Measurements from ENCODE around the gene OPCML.

The OPCML gene

DNA sequence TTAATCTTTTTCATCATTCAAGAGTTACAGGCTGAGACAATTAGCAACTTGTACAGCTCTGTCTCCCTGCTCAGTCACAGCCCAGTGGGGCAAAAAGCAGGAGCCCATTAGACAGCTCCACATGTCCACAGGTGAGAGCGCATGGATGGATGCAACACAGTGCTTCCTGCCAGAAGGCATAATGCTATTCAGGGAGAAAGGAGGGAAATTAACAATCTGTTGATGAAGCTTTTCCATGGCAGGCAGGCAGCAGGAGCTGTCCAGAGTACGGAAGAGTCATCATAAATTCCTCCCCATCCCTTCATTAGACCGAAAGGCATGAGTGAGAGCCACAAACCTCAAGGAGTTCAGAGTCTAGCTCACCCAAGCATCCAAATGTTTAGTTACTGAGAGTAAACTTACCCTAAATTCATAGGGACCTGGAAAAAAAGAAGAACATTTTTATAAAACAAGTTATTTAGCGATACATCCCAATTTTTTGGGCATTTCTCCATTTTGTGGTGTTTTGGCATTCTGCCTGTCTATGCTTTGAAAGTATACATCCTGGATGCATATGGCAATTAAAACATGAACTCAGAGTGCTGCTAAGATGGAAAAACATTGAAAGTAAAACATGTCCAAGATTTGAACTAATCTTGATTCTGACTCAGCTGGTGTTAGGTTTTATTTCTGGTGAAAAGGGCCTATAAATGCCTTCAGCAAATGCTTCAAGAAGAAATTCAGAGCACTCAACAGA is 428.1 kb downstream of the OPCML start:
- H3K27ac Mint-ChIP-seq: no peak overlapping the region
- H3K4me1 Mint-ChIP-seq: no peaks in the 10 kb centered on the region
- no peak for ATAC-seq
- no peak for DNase-seq (ENCODE audit: low spot score in 2 of 2)
- no peaks in the 10 kb centered on the region for H3K36me3 Mint-ChIP-seq
- peaks cover 4% of the 10 kb centered on the region for H3K9me3 Mint-ChIP-seq
- H3K4me3 Mint-ChIP-seq: no peak overlapping the region

DNA sequence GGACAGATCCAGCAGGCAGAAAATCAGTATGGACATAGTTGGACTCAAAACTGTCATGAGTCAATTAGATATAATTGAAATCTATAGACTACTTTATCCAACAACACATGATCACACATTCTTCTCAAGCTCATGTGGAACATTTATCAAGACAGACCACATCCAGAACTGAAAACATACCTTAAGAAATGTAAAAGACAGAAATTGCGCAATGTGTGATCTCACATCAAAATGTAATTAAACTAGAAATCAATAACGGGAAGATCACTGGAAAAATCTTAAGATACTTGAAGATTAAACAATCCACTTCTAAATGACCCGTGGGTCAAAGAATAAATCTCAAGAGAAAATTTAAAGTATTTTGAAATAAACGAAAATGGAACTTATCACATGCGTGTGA is 435.3 kb downstream of the OPCML start:
- H3K4me3 Mint-ChIP-seq: no peak overlapping the region
- H3K9me3 Mint-ChIP-seq: peaks cover 13% of the 10 kb centered on the region
- H3K27ac Mint-ChIP-seq: no peak overlapping the region
- H3K4me1 Mint-ChIP-seq: no peaks in the 10 kb centered on the region
- ATAC-seq (no peak), DNase-seq (ENCODE audit: low spot score in 2 of 2) (no peak)
- no peaks in the 10 kb centered on the region for H3K36me3 Mint-ChIP-seq

DNA sequence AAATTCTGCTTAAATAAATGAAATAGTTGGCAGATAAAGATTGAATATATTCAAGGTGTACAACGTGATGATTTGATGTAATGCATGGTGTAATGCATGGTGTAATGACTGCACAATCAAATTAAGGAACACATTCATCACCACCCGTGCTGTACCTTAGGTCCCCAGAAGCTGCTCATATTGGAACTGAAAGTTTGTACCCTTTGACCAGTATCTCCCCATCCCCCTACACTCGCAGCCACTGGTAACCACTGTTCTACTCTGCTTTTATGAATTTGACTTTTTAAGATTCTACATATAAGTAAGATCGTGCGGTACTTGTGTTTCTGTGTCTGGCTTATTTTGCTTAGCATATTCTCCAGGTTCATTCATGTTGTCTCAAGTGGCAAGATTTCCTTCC is 445.8 kb downstream of the OPCML start:
- Mint-ChIP-seq H3K9me3 (peaks cover 5% of the 10 kb centered on the region), H3K4me3 (no peak overlapping the region), H3K27ac (no peak overlapping the region), H3K4me1 (no peaks in the 10 kb centered on the region), H3K36me3 (no peaks in the 10 kb centered on the region)
- ATAC-seq (no peak), DNase-seq (ENCODE audit: low spot score in 2 of 2) (no peak)

DNA sequence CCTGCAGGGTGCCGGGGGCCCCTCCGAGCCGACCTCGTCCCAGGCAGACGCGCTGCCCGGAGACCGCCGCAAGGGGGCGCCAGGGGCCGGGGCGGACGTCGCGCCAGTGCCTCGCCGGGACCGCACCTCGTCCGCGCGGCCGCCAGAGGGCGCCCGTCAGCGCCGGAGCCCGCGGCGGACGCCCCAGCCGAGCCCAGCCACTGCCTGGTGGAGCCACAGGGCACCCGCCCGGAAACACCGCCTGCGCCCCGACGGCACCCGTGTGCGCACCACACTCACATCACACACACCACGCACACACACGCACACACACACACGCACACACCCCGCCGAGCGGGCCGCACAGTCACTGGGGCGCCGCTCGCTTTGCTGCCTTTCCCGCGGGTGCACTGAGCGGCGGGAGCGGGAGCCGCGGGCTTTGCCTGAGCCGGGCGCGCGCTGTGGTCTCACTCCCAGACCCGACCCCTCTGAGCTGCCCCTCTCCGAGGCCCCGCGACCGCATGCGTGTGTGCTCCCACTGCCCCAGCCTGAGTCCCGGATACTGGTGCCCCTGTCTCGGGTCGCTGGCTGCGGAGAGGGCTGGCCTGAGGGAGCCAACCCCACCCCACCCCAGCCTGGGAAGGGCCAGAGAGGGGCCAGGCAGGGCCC is 449.3 kb downstream of the OPCML start:
- no peaks in the 10 kb centered on the region for H3K36me3 Mint-ChIP-seq
- no peak overlapping the region for H3K4me3 Mint-ChIP-seq
- peak; percentile 52 to 77 for DNase-seq (ENCODE audit: low spot score in 2 of 2)
- H3K9me3 Mint-ChIP-seq: peaks cover 3% of the 10 kb centered on the region
- peak; percentile 82 for ATAC-seq
- no peaks in the 10 kb centered on the region for H3K4me1 Mint-ChIP-seq
- H3K27ac Mint-ChIP-seq: no peak overlapping the region

- Mint-ChIP-seq H3K4me1 (no peaks in the 10 kb centered on the region), H3K27ac (no peak overlapping the region), H3K9me3 (peaks cover 3% of the 10 kb centered on the region), H3K36me3 (no peaks in the 10 kb centered on the region), H3K4me3 (no peak overlapping the region)
- ATAC-seq (no peak), DNase-seq (ENCODE audit: low spot score in 2 of 2) (no peak)
Measured at GRCh38 chr11:133082453-133082781, 449.9 kb downstream of the OPCML start.

GRCh38 chr11:133081730-133082452 is 450.4 kb downstream of the OPCML start:
- no peaks in the 10 kb centered on the region for H3K4me1 Mint-ChIP-seq
- no peak overlapping the region for H3K4me3 Mint-ChIP-seq

DNA sequence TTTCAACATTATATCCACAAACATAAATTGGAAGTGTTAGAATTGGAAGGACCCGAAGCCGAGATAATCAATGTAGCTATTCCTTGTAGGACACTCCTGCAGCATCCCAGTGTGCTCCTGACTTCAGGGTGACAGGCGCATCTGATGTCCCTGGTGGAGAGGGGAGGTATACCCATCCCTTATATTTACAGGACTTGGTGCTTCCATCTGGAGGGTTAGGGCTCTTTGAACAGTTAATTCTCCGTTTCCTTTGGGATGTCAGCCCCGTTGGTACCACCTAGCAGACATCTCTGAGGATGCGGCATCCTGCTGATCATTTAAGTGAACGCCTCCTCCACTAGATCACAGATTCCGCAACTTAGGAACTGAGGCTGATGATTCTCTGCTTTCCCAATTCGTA is 451.3 kb downstream of the OPCML start:
- H3K27ac Mint-ChIP-seq: no peak overlapping the region
- no peak overlapping the region for H3K4me3 Mint-ChIP-seq
- H3K9me3 Mint-ChIP-seq: peaks cover 3% of the 10 kb centered on the region
- no peaks in the 10 kb centered on the region for H3K4me1 Mint-ChIP-seq
- H3K36me3 Mint-ChIP-seq: no peaks in the 10 kb centered on the region
- no peak for ATAC-seq
- no peak for DNase-seq (ENCODE audit: low spot score in 2 of 2)

More at GRCh38 chr11:133081730-133082452, 450.4 kb downstream of the OPCML start:
- DNase-seq (ENCODE audit: low spot score in 2 of 2) (no peak), ATAC-seq (no peak)
- Mint-ChIP-seq H3K9me3 (peaks cover 3% of the 10 kb centered on the region), H3K36me3 (no peaks in the 10 kb centered on the region), H3K27ac (no peak overlapping the region)

DNA sequence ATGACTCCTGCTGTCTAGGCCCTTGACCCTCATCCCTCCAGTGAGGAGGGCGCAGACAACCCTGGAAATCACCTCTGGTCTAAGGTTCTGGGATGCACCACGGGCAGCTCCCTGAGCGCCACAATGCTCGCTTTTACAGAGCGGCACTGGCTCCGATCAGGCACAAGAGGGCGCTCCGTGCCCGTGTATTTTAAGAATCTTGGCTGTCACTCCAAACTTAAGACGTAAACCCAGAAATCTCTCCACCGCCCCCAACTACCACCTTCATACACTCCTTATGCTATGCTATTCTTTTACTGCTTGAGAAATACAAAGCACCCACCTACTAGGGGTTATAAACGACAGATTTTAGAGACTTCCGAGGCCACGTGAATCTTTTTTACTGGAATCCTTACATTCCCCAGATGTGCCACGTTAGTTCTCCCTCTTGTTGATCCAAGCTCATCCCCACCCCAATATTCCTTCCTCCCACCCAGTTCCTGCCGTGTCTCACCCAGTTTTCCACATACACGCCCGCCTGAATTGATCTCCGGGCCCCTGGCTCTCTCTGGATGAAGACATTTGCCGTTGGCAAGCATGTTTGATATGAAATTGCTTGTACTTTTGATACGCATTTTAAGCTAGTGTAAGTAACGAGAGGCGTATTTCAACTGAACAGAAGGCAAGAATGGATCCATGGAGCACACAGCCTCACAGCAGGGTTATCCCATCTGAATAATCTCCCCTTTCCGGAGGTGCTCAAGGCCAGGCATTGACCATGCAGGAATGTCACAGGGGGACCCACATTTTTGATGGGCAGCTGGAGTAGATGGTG is 453.5 kb downstream of the OPCML start:
- H3K4me3 Mint-ChIP-seq: no peak overlapping the region
- H3K27ac Mint-ChIP-seq: no peak overlapping the region
- no peaks in the 10 kb centered on the region for H3K9me3 Mint-ChIP-seq
- DNase-seq (ENCODE audit: low spot score in 2 of 2) (peak in 1 of 2 donors; percentile 58), ATAC-seq (no peak)
- no peaks in the 10 kb centered on the region for H3K4me1 Mint-ChIP-seq
- H3K36me3 Mint-ChIP-seq: no peaks in the 10 kb centered on the region

DNA sequence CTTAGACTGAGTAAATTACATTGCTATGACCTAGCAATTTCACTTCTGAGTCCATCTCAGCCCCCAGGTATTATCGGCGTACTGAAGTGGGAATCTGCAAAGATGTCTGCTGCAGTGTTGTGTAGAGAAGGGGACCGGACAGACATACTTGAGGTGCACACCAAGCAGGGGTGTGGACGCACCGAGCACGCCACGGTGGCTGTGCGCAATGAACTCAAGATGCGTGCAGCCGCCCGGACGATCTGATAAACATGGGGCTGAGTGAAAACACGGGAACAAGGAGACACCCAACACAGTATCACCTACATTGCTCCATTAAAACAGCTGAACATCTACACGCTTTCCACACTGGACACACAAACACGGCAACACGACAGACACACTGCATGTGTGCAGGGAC is 454.3 kb downstream of the OPCML start:
- no peak for DNase-seq (ENCODE audit: low spot score in 2 of 2)
- Mint-ChIP-seq H3K27ac (no peak overlapping the region), H3K9me3 (no peaks in the 10 kb centered on the region), H3K4me3 (no peak overlapping the region), H3K4me1 (no peaks in the 10 kb centered on the region), H3K36me3 (no peaks in the 10 kb centered on the region)
- ATAC-seq: no peak

- H3K4me3 Mint-ChIP-seq: no peak overlapping the region
- DNase-seq (ENCODE audit: low spot score in 2 of 2) (no peak), ATAC-seq (no peak)
- H3K36me3 Mint-ChIP-seq: no peaks in the 10 kb centered on the region
- no peak overlapping the region for H3K27ac Mint-ChIP-seq
- H3K4me1 Mint-ChIP-seq: no peaks in the 10 kb centered on the region
- H3K9me3 Mint-ChIP-seq: no peaks in the 10 kb centered on the region
Measured at GRCh38 chr11:133075351-133075750, 456.9 kb downstream of the OPCML start.

- ATAC-seq: no peak
- no peak overlapping the region for H3K27ac Mint-ChIP-seq
- no peak overlapping the region for H3K4me3 Mint-ChIP-seq
Measured at GRCh38 chr11:133072858-133073582, 459.3 kb downstream of the OPCML start.

DNA sequence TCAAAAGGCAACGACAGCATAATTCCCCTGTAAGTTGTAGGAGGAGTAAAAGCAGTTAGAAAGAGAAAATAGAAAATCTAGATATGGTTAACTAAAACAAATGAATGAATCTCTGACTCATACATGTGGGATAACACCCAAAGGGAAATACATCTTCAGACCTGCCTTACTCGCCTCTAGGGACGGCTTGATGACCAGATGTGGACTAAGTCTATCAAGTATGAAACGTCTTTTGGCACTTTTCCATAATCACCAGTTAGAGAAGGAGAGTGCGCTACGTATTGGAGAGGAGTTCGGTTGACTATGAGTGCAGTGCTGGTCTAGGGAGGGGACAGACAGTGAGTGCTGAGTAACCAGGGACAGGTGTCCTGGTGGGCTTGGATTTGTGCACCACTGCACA is 459.9 kb downstream of the OPCML start:
- Mint-ChIP-seq H3K27ac (no peak overlapping the region), H3K4me3 (no peak overlapping the region), H3K36me3 (no peaks in the 10 kb centered on the region), H3K9me3 (no peaks in the 10 kb centered on the region), H3K4me1 (no peaks in the 10 kb centered on the region)
- DNase-seq (ENCODE audit: low spot score in 2 of 2) (no peak), ATAC-seq (no peak)

More at GRCh38 chr11:133072858-133073582, 459.3 kb downstream of the OPCML start:
- Mint-ChIP-seq H3K9me3 (no peaks in the 10 kb centered on the region), H3K4me1 (no peaks in the 10 kb centered on the region), H3K36me3 (no peaks in the 10 kb centered on the region)
- no peak for DNase-seq (ENCODE audit: low spot score in 2 of 2)

DNA sequence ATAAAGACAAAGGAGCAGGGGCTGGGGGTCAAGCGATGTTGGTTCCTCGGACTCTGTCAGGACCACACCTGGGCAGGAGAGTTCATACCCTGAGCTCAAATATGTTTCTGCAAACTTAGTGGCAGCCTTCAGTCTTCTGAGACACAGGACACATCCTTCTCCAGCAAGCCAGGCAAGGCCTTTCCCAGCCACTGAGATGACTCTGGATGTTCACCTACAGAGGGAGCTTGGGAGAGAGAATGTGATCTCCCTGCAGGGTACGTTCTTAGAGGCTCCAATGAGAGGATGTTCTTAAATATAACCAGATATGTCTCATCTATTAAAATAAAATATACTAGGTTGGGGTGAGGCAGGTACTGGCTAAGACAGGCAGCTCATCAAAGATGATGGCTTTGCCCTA is 461.5 kb downstream of the OPCML start:
- Mint-ChIP-seq H3K4me1 (no peaks in the 10 kb centered on the region), H3K9me3 (no peaks in the 10 kb centered on the region), H3K36me3 (no peaks in the 10 kb centered on the region)

GRCh38 chr11:133070021-133070713 is 462.1 kb downstream of the OPCML start:
- DNase-seq (ENCODE audit: low spot score in 2 of 2) (no peak), ATAC-seq (no peak)
- Mint-ChIP-seq H3K36me3 (no peaks in the 10 kb centered on the region), H3K9me3 (no peaks in the 10 kb centered on the region), H3K4me3 (no peak overlapping the region), H3K4me1 (no peaks in the 10 kb centered on the region), H3K27ac (no peak overlapping the region)

More for the DNA sequence above, 461.5 kb downstream of the OPCML start:
- no peak for ATAC-seq
- DNase-seq (ENCODE audit: low spot score in 2 of 2): no peak
- Mint-ChIP-seq H3K4me3 (no peak overlapping the region), H3K27ac (no peak overlapping the region)

All from stimulated activated effector memory CD8-positive, alpha-beta T cell treated with anti-CD3 and anti-CD28 coated beads, Interleukin-12 subunit alpha, Interleukin-12 subunit beta, amount 100 ng/mL, for 72 hours (primary cell).